WTC11 (cell line): ENCODE results near the gene GJA4. TPM values are rescaled to one million over a fixed set of nuclear protein-coding genes. Genes with fewer than 3 reads are reported as not detected.

Experiments used
- ATAC-seq: fragments of 200-7000 bp; cut with Tn5 transposase; 2 replicates; pipeline ENCODE4 v1.10.0; 2021; ENCODE audit warnings: mild to moderate bottlenecking, moderate library complexity
- CTCF ChIA-PET: fragments of 300-600 bp; sonication (Branson Sonifier 250); formaldehyde crosslinking; loops from one replicate; lab custom pipeline; 2021; ENCODE audit warnings: antibody characterized with exemption; lab: Charles Lee
- POLR2A ChIA-PET: fragments of 350-600 bp; sonication (Branson Sonifier 250); formaldehyde crosslinking; loops from one replicate; lab custom pipeline; 2021; ENCODE audit warnings: antibody characterized with exemption; lab: Charles Lee
- DNase-seq: peaks from one replicate; pipeline ENCODE4 v3.0.0; 2021; ENCODE audit warnings: low spot score
- H3K27ac Mint-ChIP-seq: 2 replicates; pipeline ENCODE4 v1.8.0; 2021; ENCODE audit warnings: mixed read lengths
- H3K27me3 Mint-ChIP-seq: 2 replicates; pipeline ENCODE4 v1.8.0; 2021; ENCODE audit warnings: low read depth, mild to moderate bottlenecking, moderate library complexity, mixed read lengths
- H3K36me3 Mint-ChIP-seq: 2 replicates; pipeline ENCODE4 v1.8.0; 2021; ENCODE audit warnings: mixed read lengths
- H3K4me1 Mint-ChIP-seq: 2 replicates; pipeline ENCODE4 v1.8.0; 2022; ENCODE audit warnings: mixed read lengths
- H3K4me3 Mint-ChIP-seq: 2 replicates; pipeline ENCODE4 v1.8.0; 2021; ENCODE audit warnings: mild to moderate bottlenecking, moderate library complexity, mixed read lengths
- H3K9me3 Mint-ChIP-seq: 2 replicates; pipeline ENCODE4 v1.8.0; 2021; ENCODE audit warnings: mixed read lengths
- AFF4 ChIP-seq: sonication (generic); formaldehyde crosslinking; IDR thresholded peaks from 2 replicates; pipeline ENCODE4 v1.8.1; 2023; ENCODE audit warnings: mild to moderate bottlenecking, missing genetic modification reagents, borderline replicate concordance
- ATF6 ChIP-seq: sonication (generic); formaldehyde crosslinking; IDR thresholded peaks from 2 replicates; pipeline ENCODE4 v1.8.1; 2023; ENCODE audit warnings: mild to moderate bottlenecking, missing genetic modification reagents
- CDX4 ChIP-seq: fragments of 250-450 bp; sonication (Bioruptor Pico); IDR thresholded peaks from 2 replicates; pipeline ENCODE4 v1.9.0; 2021; ENCODE audit warnings: moderate library complexity, mild to moderate bottlenecking, inconsistent platforms, borderline replicate concordance
- E2F5 ChIP-seq: sonication (generic); formaldehyde crosslinking; IDR thresholded peaks from 2 replicates; pipeline ENCODE4 v1.8.1; 2022; ENCODE audit warnings: mild to moderate bottlenecking, moderate library complexity, missing genetic modification reagents
- EMX1 ChIP-seq: fragments of 250-450 bp; sonication (Bioruptor Pico); IDR thresholded peaks from 2 replicates; pipeline ENCODE4 v1.8.0; 2021; ENCODE audit warnings: mild to moderate bottlenecking
- FOXP4 ChIP-seq: sonication (generic); formaldehyde crosslinking; IDR thresholded peaks from 2 replicates; pipeline ENCODE4 v1.8.0; 2022; ENCODE audit warnings: mild to moderate bottlenecking, missing genetic modification reagents
- JAZF1 ChIP-seq: fragments of 250-450 bp; sonication (Bioruptor Pico); IDR thresholded peaks from 2 replicates; pipeline ENCODE4 v1.9.0; 2021; ENCODE audit warnings: moderate library complexity, mild to moderate bottlenecking, inconsistent platforms
- MLX ChIP-seq: sonication (generic); formaldehyde crosslinking; IDR thresholded peaks from 2 replicates; pipeline ENCODE4 v1.8.1; 2023; ENCODE audit warnings: mild to moderate bottlenecking, missing genetic modification reagents, moderate library complexity
- NFATC4 ChIP-seq: fragments of 250-450 bp; sonication (Bioruptor Pico); IDR thresholded peaks from 2 replicates; pipeline ENCODE4 v1.9.0; 2021; ENCODE audit warnings: mild to moderate bottlenecking
- NFYB ChIP-seq: sonication (generic); formaldehyde crosslinking; conservative IDR thresholded peaks from 2 replicates; pipeline ENCODE4 v1.8.0; 2022; ENCODE audit warnings: low read depth, missing genetic modification reagents
- RELA ChIP-seq: sonication (generic); formaldehyde crosslinking; IDR thresholded peaks from 2 replicates; pipeline ENCODE4 v1.8.1; 2022; ENCODE audit warnings: missing genetic modification reagents, mild to moderate bottlenecking, borderline replicate concordance
- SMAD4 ChIP-seq: sonication (generic); formaldehyde crosslinking; IDR thresholded peaks from 2 replicates; pipeline ENCODE4 v1.8.0; 2022; ENCODE audit warnings: mild to moderate bottlenecking, missing genetic modification reagents
- SOX15 ChIP-seq: fragments of 250-450 bp; sonication (Bioruptor Pico); IDR thresholded peaks from 2 replicates; pipeline ENCODE4 v1.9.0; 2021; ENCODE audit warnings: mild to moderate bottlenecking
- TP53 ChIP-seq: sonication (generic); formaldehyde crosslinking; IDR thresholded peaks from 2 replicates; pipeline ENCODE4 v1.8.1; 2023; ENCODE audit warnings: mild to moderate bottlenecking, missing genetic modification reagents
- ZBTB21 ChIP-seq: sonication (generic); formaldehyde crosslinking; IDR thresholded peaks from 2 replicates; pipeline ENCODE4 v1.8.1; 2023; ENCODE audit warnings: mild to moderate bottlenecking, missing genetic modification reagents, borderline replicate concordance
- ZNF232 ChIP-seq: sonication (generic); formaldehyde crosslinking; IDR thresholded peaks from 2 replicates; pipeline ENCODE4 v1.8.0; 2022; ENCODE audit warnings: mild to moderate bottlenecking, missing genetic modification reagents
- ZNF317 ChIP-seq: sonication (generic); formaldehyde crosslinking; IDR thresholded peaks from 2 replicates; pipeline ENCODE4 v1.8.1; 2023; ENCODE audit warnings: low read depth, mild to moderate bottlenecking, moderate library complexity, missing genetic modification reagents, borderline replicate concordance
- ZNF425 ChIP-seq: fragments of 250-450 bp; sonication (Bioruptor Pico); conservative IDR thresholded peaks from 2 replicates; pipeline ENCODE4 v1.9.0; 2021; ENCODE audit warnings: mild to moderate bottlenecking
- total RNA-seq: library from RNA; stranded (reverse); gene quantifications from 3 replicates; pipeline ENCODE4 v1.2.3, GENCODE V29; 2021
- TF ChIP-seq, protein P1 (sequence below): fragments of 200-600 bp; IDR thresholded peaks from 2 replicates; pipeline ENCODE4 v1.8.0; 2022; ENCODE audit warnings: antibody characterized with exemption
- TF ChIP-seq, protein P2 (sequence below): sonication (generic); formaldehyde crosslinking; IDR thresholded peaks from 2 replicates; pipeline ENCODE4 v1.8.0; 2022; ENCODE audit warnings: mild to moderate bottlenecking, missing genetic modification reagents

The GJA4 gene
- total RNA-seq, 1 experiment from 2014 or later = 1.0 TPM

DNA sequence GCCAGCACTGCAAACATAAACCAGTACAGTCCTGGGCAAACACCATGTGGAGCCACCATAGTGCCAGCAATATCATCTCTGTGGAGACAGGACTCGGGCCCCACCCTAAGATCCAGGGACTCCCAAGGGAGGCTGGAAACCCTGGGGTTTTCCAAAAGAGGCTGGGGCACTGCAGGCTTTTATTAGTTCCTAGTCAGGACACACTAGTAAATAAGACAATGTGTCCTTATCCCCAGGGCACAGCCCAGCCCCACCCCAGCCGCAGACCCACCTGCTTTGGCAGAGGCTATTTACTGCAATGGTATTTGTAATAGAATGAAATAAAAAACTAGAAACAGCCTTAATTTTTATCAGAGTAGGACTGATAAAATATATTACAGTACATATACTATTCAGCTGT lies 12.3 kb upstream of the GJA4 start (continued):
- TF ChIP-seq, protein P1, sequence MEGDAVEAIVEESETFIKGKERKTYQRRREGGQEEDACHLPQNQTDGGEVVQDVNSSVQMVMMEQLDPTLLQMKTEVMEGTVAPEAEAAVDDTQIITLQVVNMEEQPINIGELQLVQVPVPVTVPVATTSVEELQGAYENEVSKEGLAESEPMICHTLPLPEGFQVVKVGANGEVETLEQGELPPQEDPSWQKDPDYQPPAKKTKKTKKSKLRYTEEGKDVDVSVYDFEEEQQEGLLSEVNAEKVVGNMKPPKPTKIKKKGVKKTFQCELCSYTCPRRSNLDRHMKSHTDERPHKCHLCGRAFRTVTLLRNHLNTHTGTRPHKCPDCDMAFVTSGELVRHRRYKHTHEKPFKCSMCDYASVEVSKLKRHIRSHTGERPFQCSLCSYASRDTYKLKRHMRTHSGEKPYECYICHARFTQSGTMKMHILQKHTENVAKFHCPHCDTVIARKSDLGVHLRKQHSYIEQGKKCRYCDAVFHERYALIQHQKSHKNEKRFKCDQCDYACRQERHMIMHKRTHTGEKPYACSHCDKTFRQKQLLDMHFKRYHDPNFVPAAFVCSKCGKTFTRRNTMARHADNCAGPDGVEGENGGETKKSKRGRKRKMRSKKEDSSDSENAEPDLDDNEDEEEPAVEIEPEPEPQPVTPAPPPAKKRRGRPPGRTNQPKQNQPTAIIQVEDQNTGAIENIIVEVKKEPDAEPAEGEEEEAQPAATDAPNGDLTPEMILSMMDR = no peak
- TF ChIP-seq, all 79 proteins: peak for 0

DNA sequence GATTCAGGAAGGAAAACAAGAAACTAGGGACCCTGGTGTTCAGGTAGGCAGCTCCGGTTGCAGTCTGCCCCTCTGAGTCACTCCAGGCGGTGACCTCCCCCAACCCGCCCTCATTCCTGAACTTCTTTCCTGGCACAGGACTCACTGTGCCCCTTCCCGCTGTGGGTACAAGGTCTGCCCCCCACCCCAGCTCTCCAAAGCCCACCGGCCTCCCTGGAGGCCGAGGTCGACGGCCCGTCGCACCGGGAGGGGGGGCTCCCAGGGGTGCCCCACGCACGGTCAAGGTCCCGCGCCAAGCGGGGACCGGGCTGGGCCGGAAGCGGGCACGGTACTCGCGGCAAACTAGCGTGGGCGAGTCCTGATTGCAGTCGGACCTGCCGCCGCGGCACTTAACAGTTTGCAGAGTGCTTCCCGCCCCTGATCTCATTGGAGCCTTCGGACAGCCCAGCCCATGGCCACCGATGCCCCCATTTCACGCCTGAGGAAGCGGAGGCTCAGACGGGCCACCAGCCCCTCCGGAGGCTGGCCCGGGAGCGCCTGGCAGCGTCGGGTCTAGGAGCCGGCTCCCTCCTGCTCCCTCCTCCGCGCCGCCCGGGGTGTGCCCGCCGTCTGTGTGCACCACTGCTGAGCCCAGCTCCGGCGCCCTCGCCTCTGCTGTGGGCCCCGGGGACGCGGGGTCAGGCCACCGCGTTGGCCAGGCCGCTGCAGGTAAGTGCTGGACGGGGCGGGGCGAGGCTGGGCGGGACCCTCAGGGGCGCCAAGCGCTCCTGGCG lies 11.5 kb upstream of the GJA4 start, which contains the start of gene GJB3:
Gene GJB3, plus strand, starts transcription at position 144 of the 773 bp plus-strand sequence. CDS start 3,549 bp downstream, outside the sequence.
- ChIA-PET POLR2A (no interaction called here), CTCF (interaction anchor here (0.8 to 2.6 kb wide), 7 partner anchors 22 to 85 kb away, joined by 3 to 24 read pairs (median 5); partner anchors contain the start of genes GJB4, GJB5 and SMIM12)
- DNase-seq (peak; percentile 61), ATAC-seq (peak; percentile 58)
- peaks cover 7% of the 10 kb centered on the region; the same call in 1 of the 2 replicates for H3K4me1 Mint-ChIP-seq
- no peaks in the 10 kb centered on the region for H3K9me3 Mint-ChIP-seq
- H3K27me3 Mint-ChIP-seq = peaks cover 57% of the 10 kb centered on the region
- no peak within 1 kb of the TSS for H3K27ac Mint-ChIP-seq
- H3K36me3 Mint-ChIP-seq = no peaks in the 10 kb centered on the region
- peak within 1 kb of the TSS; percentile 68 for H3K4me3 Mint-ChIP-seq
- TF ChIP-seq ATF6 (CRISPR knock-in tag) (no peak), NFYB (CRISPR knock-in tag) (no peak), SOX15 (CRISPR knock-in tag) (no peak), AFF4 (CRISPR knock-in tag) (no peak), ZNF425 (CRISPR knock-in tag) (no peak), MLX (CRISPR knock-in tag) (no peak), EMX1 (CRISPR knock-in tag) (no peak), NFATC4 (CRISPR knock-in tag) (no peak), FOXP4 (CRISPR knock-in tag) (0 out of 2 replicates have a peak, but pooled peaks have one; percentile 47), TP53 (CRISPR knock-in tag) (no peak), RELA (no peak; the same call in 1 of the 2 replicates), ZBTB21 (no peak), E2F5 (CRISPR knock-in tag) (0 out of 2 replicates have a peak, but pooled peaks have one; percentile 24), CDX4 (CRISPR knock-in tag) (no peak), SMAD4 (no peak), JAZF1 (CRISPR knock-in tag) (no peak), ZNF232 (CRISPR knock-in tag) (no peak), ZNF317 (CRISPR knock-in tag) (peak; percentile 23; the same call in 1 of the 2 replicates)
- TF ChIP-seq, protein P2, sequence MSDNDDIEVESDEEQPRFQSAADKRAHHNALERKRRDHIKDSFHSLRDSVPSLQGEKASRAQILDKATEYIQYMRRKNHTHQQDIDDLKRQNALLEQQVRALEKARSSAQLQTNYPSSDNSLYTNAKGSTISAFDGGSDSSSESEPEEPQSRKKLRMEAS (CRISPR knock-in tag) = peak; percentile 67
